WTC11 (cell line): ENCODE results near the gene CCDC85A. TPM values are rescaled to one million over a fixed set of nuclear protein-coding genes. Genes with fewer than 3 reads are reported as not detected.

Experiments used
- ATAC-seq: fragments of 200-7000 bp; cut with Tn5 transposase; 2 replicates; pipeline ENCODE4 v1.10.0; 2021; ENCODE audit warnings: mild to moderate bottlenecking, moderate library complexity
- CTCF ChIA-PET: fragments of 300-600 bp; sonication (Branson Sonifier 250); formaldehyde crosslinking; loops from one replicate; lab custom pipeline; 2021; ENCODE audit warnings: antibody characterized with exemption; lab: Charles Lee
- POLR2A ChIA-PET: fragments of 350-600 bp; sonication (Branson Sonifier 250); formaldehyde crosslinking; loops from one replicate; lab custom pipeline; 2021; ENCODE audit warnings: antibody characterized with exemption; lab: Charles Lee
- DNase-seq: peaks from one replicate; pipeline ENCODE4 v3.0.0; 2021; ENCODE audit warnings: low spot score
- H3K27ac Mint-ChIP-seq: 2 replicates; pipeline ENCODE4 v1.8.0; 2021; ENCODE audit warnings: mixed read lengths
- H3K27me3 Mint-ChIP-seq: 2 replicates; pipeline ENCODE4 v1.8.0; 2021; ENCODE audit warnings: low read depth, mild to moderate bottlenecking, moderate library complexity, mixed read lengths
- H3K36me3 Mint-ChIP-seq: 2 replicates; pipeline ENCODE4 v1.8.0; 2021; ENCODE audit warnings: mixed read lengths
- H3K4me1 Mint-ChIP-seq: 2 replicates; pipeline ENCODE4 v1.8.0; 2022; ENCODE audit warnings: mixed read lengths
- H3K4me3 Mint-ChIP-seq: 2 replicates; pipeline ENCODE4 v1.8.0; 2021; ENCODE audit warnings: mild to moderate bottlenecking, moderate library complexity, mixed read lengths
- H3K9me3 Mint-ChIP-seq: 2 replicates; pipeline ENCODE4 v1.8.0; 2021; ENCODE audit warnings: mixed read lengths
- ARID4B ChIP-seq: sonication (generic); formaldehyde crosslinking; IDR thresholded peaks from 2 replicates; pipeline ENCODE4 v1.8.0; 2023; ENCODE audit warnings: missing genetic modification reagents, mild to moderate bottlenecking, borderline replicate concordance
- ATF1 ChIP-seq: sonication (generic); formaldehyde crosslinking; IDR thresholded peaks from 2 replicates; pipeline ENCODE4 v1.8.1; 2023; ENCODE audit warnings: mild to moderate bottlenecking, moderate library complexity, missing genetic modification reagents
- CREM ChIP-seq: sonication (generic); formaldehyde crosslinking; IDR thresholded peaks from 2 replicates; pipeline ENCODE4 v1.8.1; 2022; ENCODE audit warnings: mild to moderate bottlenecking, missing genetic modification reagents, moderate library complexity
- CTCF ChIP-seq: fragments of 200-600 bp; IDR thresholded peaks from 2 replicates; pipeline ENCODE4 v1.8.0; 2022; ENCODE audit warnings: antibody characterized with exemption
- FOXK1 ChIP-seq: sonication (generic); formaldehyde crosslinking; IDR thresholded peaks from 2 replicates; pipeline ENCODE4 v1.8.0; 2022; ENCODE audit warnings: mild to moderate bottlenecking, moderate library complexity, missing genetic modification reagents
- GTF2I ChIP-seq: fragments of 250-450 bp; sonication (Bioruptor Pico); conservative IDR thresholded peaks from 2 replicates; pipeline ENCODE4 v1.4.0; 2021; ENCODE audit warnings: mild to moderate bottlenecking
- MXD4 ChIP-seq: fragments of 250-450 bp; sonication (Bioruptor Pico); IDR thresholded peaks from 2 replicates; pipeline ENCODE4 v1.8.0; 2021; ENCODE audit warnings: mild to moderate bottlenecking, moderate library complexity, borderline replicate concordance
- NFATC4 ChIP-seq: fragments of 250-450 bp; sonication (Bioruptor Pico); IDR thresholded peaks from 2 replicates; pipeline ENCODE4 v1.9.0; 2021; ENCODE audit warnings: mild to moderate bottlenecking
- NFYB ChIP-seq: sonication (generic); formaldehyde crosslinking; conservative IDR thresholded peaks from 2 replicates; pipeline ENCODE4 v1.8.0; 2022; ENCODE audit warnings: low read depth, missing genetic modification reagents
- NR1H2 ChIP-seq: sonication (generic); formaldehyde crosslinking; IDR thresholded peaks from 2 replicates; pipeline ENCODE4 v1.9.0; 2021; ENCODE audit warnings: mild to moderate bottlenecking, moderate library complexity, missing genetic modification reagents
- NR2C2 ChIP-seq: sonication (generic); formaldehyde crosslinking; IDR thresholded peaks from 2 replicates; pipeline ENCODE4 v1.8.0; 2022; ENCODE audit warnings: mild to moderate bottlenecking, missing genetic modification reagents
- SMAD3 ChIP-seq: sonication (generic); formaldehyde crosslinking; IDR thresholded peaks from 2 replicates; pipeline ENCODE4 v1.8.0; 2022; ENCODE audit warnings: missing genetic modification reagents, mild to moderate bottlenecking, borderline replicate concordance
- TEAD1 ChIP-seq: sonication (generic); formaldehyde crosslinking; IDR thresholded peaks from 2 replicates; pipeline ENCODE4 v1.8.0; 2022; ENCODE audit warnings: mild to moderate bottlenecking, missing genetic modification reagents
- USF1 ChIP-seq: sonication (generic); formaldehyde crosslinking; IDR thresholded peaks from 2 replicates; pipeline ENCODE4 v1.8.0; 2022; ENCODE audit warnings: mild to moderate bottlenecking, missing genetic modification reagents
- ZNF219 ChIP-seq: sonication (generic); formaldehyde crosslinking; IDR thresholded peaks from 2 replicates; pipeline ENCODE4 v1.8.0; 2023; ENCODE audit warnings: missing genetic modification reagents, mild to moderate bottlenecking, borderline replicate concordance
- ZNF232 ChIP-seq: sonication (generic); formaldehyde crosslinking; IDR thresholded peaks from 2 replicates; pipeline ENCODE4 v1.8.0; 2022; ENCODE audit warnings: mild to moderate bottlenecking, missing genetic modification reagents
- ZNF281 ChIP-seq: sonication (generic); formaldehyde crosslinking; IDR thresholded peaks from 2 replicates; pipeline ENCODE4 v1.8.0; 2023; ENCODE audit warnings: mild to moderate bottlenecking, missing genetic modification reagents
- ZNF512 ChIP-seq: sonication (generic); formaldehyde crosslinking; IDR thresholded peaks from 2 replicates; pipeline ENCODE4 v1.8.1; 2022; ENCODE audit warnings: missing genetic modification reagents, borderline replicate concordance
- ZSCAN18 ChIP-seq: fragments of 250-450 bp; sonication (Bioruptor Pico); IDR thresholded peaks from 2 replicates; pipeline ENCODE4 v2.1.2; 2022; ENCODE audit warnings: mild to moderate bottlenecking, moderate library complexity
- total RNA-seq: library from RNA; stranded (reverse); gene quantifications from 3 replicates; pipeline ENCODE4 v1.2.3, GENCODE V29; 2021

The CCDC85A gene
- total RNA-seq, 1 experiment from 2014 or later: 0.22 TPM

GRCh38 chr2:56390644-56391043 lies 206.9 kb downstream of the CCDC85A start:
- Mint-ChIP-seq H3K27ac (no peak overlapping the region), H3K9me3 (no peaks in the 10 kb centered on the region), H3K4me3 (no peak overlapping the region), H3K36me3 (no peaks in the 10 kb centered on the region), H3K4me1 (peaks cover 5% of the 10 kb centered on the region), H3K27me3 (no peaks in the 10 kb centered on the region)
- POLR2A ChIA-PET: no interaction called here
- DNase-seq: no peak
- no peak for TF ChIP-seq NR2C2 (CRISPR knock-in tag)
- no peak for TF ChIP-seq CREM (CRISPR knock-in tag)
- TF ChIP-seq ARID4B (CRISPR knock-in tag): no peak
- TF ChIP-seq ZSCAN18: no peak
- TF ChIP-seq TEAD1 (CRISPR knock-in tag): no peak
- TF ChIP-seq USF1 (CRISPR knock-in tag): no peak
- TF ChIP-seq NFATC4 (CRISPR knock-in tag): no peak
- ATAC-seq: no peak
- CTCF ChIA-PET: no interaction called here

- DNase-seq (no peak), ATAC-seq (no peak)
- Mint-ChIP-seq H3K27me3 (no peaks in the 10 kb centered on the region), H3K36me3 (no peaks in the 10 kb centered on the region), H3K9me3 (no peaks in the 10 kb centered on the region), H3K4me3 (no peak overlapping the region), H3K27ac (no peak overlapping the region), H3K4me1 (no peaks in the 10 kb centered on the region)
- POLR2A ChIA-PET: no interaction called here
- CTCF ChIA-PET: no interaction called here
- TF ChIP-seq CTCF (no peak), FOXK1 (CRISPR knock-in tag) (no peak), ZSCAN18 (no peak), ZNF232 (CRISPR knock-in tag) (no peak), MXD4 (no peak), NR1H2 (CRISPR knock-in tag) (no peak), ZNF219 (no peak), ZNF281 (no peak), USF1 (CRISPR knock-in tag) (no peak), GTF2I (no peak), SMAD3 (CRISPR knock-in tag) (no peak), ZNF512 (CRISPR knock-in tag) (no peak), ATF1 (CRISPR knock-in tag) (no peak), NFYB (no peak), CREM (CRISPR knock-in tag) (no peak)
These were observed 226.3 kb downstream of the CCDC85A start for GRCh38 chr2:56410140-56410539.
